IMR-90 (cell line): ENCODE data around the gene R3HDM4. TPM values are rescaled to one million over a fixed set of nuclear protein-coding genes. Genes with fewer than 3 reads are reported as not detected.

Source experiments
- ATAC-seq: fragments of 200-7000 bp; cut with Tn5 transposase; 2 replicates; pipeline ENCODE4 v1.9.1; 2020; ENCODE audit warnings: low read depth, mild to moderate bottlenecking, moderate library complexity
- BruUV-seq: library from RNA; stranded (reverse); fragments of 400-500 nt; replicated peaks from 2 replicates; lab custom pipeline; 2021; lab: Mats Ljungman, UMichigan
- CTCF ChIA-PET: fragments of 300-600 bp; formaldehyde crosslinking; extraction: SDS; loops from one replicate; lab custom pipeline; 2021; ENCODE audit warnings: antibody characterized with exemption; lab: Yijun Ruan, JAX
- POLR2A ChIA-PET: fragments of 300-600 bp; sonication (Branson Sonifier 250); formaldehyde crosslinking; loops from one replicate; lab custom pipeline; 2022; ENCODE audit warnings: antibody characterized with exemption; ENCODE audit not compliant: unreplicated experiment; lab: Charles Lee
- DNase-seq: peaks from one replicate; pipeline ENCODE4 v3.0.0; 2013
- H2AFZ ChIP-seq: replicated peaks from 2 replicates; pipeline ENCODE3; 2013; ENCODE audit warnings: low read length, mild to moderate bottlenecking; ENCODE audit not compliant: poor library complexity
- H2AK5ac ChIP-seq: 2 replicates; pipeline ENCODE4 v1.6.1; 2013; ENCODE audit warnings: low read depth, low read length, inconsistent platforms
- H2AK9ac ChIP-seq: replicated peaks from 2 replicates; pipeline ENCODE3; 2013; ENCODE audit warnings: mild to moderate bottlenecking, low read depth, low read length, moderate library complexity; ENCODE audit not compliant: poor library complexity
- H2BK120ac ChIP-seq: 2 replicates; pipeline ENCODE4 v1.6.1; 2013; ENCODE audit warnings: low read depth, low read length, inconsistent platforms
- H2BK15ac ChIP-seq: 3 replicates; pipeline ENCODE4 v1.6.1; 2013; ENCODE audit warnings: low read depth, low read length, inconsistent platforms
- H2BK20ac ChIP-seq: 2 replicates; pipeline ENCODE4 v1.6.1; 2013; ENCODE audit warnings: low read depth, mild to moderate bottlenecking, inconsistent platforms, low read length, moderate library complexity
- H2BK5ac ChIP-seq: 2 replicates; pipeline ENCODE4 v1.6.1; 2013; ENCODE audit warnings: mild to moderate bottlenecking, low read depth, low read length, inconsistent platforms; ENCODE audit not compliant: poor library complexity, severe bottlenecking
- H3K14ac ChIP-seq: replicated peaks from 2 replicates; pipeline ENCODE4 v1.6.1; 2013; ENCODE audit warnings: low read depth, low read length, inconsistent platforms
- H3K18ac ChIP-seq: 2 replicates; pipeline ENCODE4 v1.6.1; 2013; ENCODE audit warnings: low read depth, low read length, control low read depth
- H3K23ac ChIP-seq: 2 replicates; pipeline ENCODE4 v1.6.1; 2013; ENCODE audit warnings: low read depth, low read length, inconsistent platforms
- H3K27ac ChIP-seq: 2 replicates; pipeline ENCODE4 v1.5.1; 2013; ENCODE audit warnings: mild to moderate bottlenecking, control low read depth, low read length; ENCODE audit not compliant: insufficient read depth
- H3K27me3 ChIP-seq: 2 replicates; pipeline ENCODE4 v1.6.1; 2013; ENCODE audit warnings: low read length; ENCODE audit not compliant: control insufficient read depth, insufficient read depth
- H3K36me3 ChIP-seq: 2 replicates; pipeline ENCODE4 v1.6.1; 2013; ENCODE audit warnings: low read length, mixed read lengths; ENCODE audit not compliant: control insufficient read depth, insufficient read depth
- H3K4ac ChIP-seq: 2 replicates; pipeline ENCODE4 v1.6.1; 2013; ENCODE audit warnings: low read depth, low read length, inconsistent platforms
- H3K4me1 ChIP-seq: 2 replicates; pipeline ENCODE4 v1.6.1; 2013; ENCODE audit warnings: low read length, mixed read lengths; ENCODE audit not compliant: control insufficient read depth, insufficient read depth
- H3K4me2 ChIP-seq: 2 replicates; pipeline ENCODE4 v1.6.1; 2013; ENCODE audit warnings: low read depth, mild to moderate bottlenecking, control low read depth, low read length, moderate library complexity
- H3K4me3 ChIP-seq: 2 replicates; pipeline ENCODE4 v1.5.1; 2013; ENCODE audit warnings: low read depth, mild to moderate bottlenecking, control low read depth, low read length, moderate library complexity; ENCODE audit not compliant: insufficient read depth
- H3K56ac ChIP-seq: 2 replicates; pipeline ENCODE4 v1.6.1; 2013; ENCODE audit warnings: low read length, inconsistent platforms; ENCODE audit not compliant: insufficient read depth; ENCODE audit errors: extremely low read depth
- H3K79me1 ChIP-seq, 2 experiments: 2 replicates each; pipeline ENCODE4 v1.6.1; 2013; ENCODE audit warnings: low read length in 2 of 2, inconsistent platforms in 1 of 2, low read depth in 1 of 2
- H3K9ac ChIP-seq: 2 replicates; pipeline ENCODE4 v1.6.1; 2013; ENCODE audit warnings: low read depth, low read length, control low read depth
- H3K9me1 ChIP-seq: 2 replicates; pipeline ENCODE4 v1.6.1; 2013; ENCODE audit warnings: low read length, inconsistent platforms; ENCODE audit not compliant: insufficient read depth
- H3K9me3 ChIP-seq: 2 replicates; pipeline ENCODE4 v1.6.1; 2013; ENCODE audit warnings: low read length; ENCODE audit not compliant: control insufficient read depth, insufficient read depth
- H4K20me1 ChIP-seq: 2 replicates; pipeline ENCODE4 v1.6.1; 2013; ENCODE audit warnings: low read length, inconsistent platforms; ENCODE audit not compliant: insufficient read depth
- H4K5ac ChIP-seq: 2 replicates; pipeline ENCODE4 v1.6.1; 2013; ENCODE audit warnings: mild to moderate bottlenecking, low read depth, low read length, control low read depth
- H4K8ac ChIP-seq, 2 experiments: 2 replicates each; pipeline ENCODE4 v1.6.1; 2013; ENCODE audit warnings: low read depth in 2 of 2, low read length in 2 of 2, control low read depth in 1 of 2, inconsistent platforms in 1 of 2
- H4K91ac ChIP-seq: 2 replicates; pipeline ENCODE4 v1.6.1; 2013; ENCODE audit warnings: low read depth, low read length, inconsistent platforms; ENCODE audit not compliant: insufficient read depth
- BHLHE40 ChIP-seq: fragments of 150-350 bp; IDR thresholded peaks from 2 replicates; pipeline ENCODE4 v1.6.1; 2016; ENCODE audit warnings: mild to moderate bottlenecking, low read depth, low read length
- CEBPB ChIP-seq: IDR thresholded peaks from 2 replicates; pipeline ENCODE4 v1.6.1; 2012; ENCODE audit warnings: low read depth, low read length, improper control_type of control experiment
- CHD1 ChIP-seq: IDR thresholded peaks from 2 replicates; pipeline ENCODE4 v1.6.1; 2012; ENCODE audit warnings: low read depth, low read length, improper control_type of control experiment
- CTCF ChIP-seq: conservative IDR thresholded peaks from 2 replicates; pipeline ENCODE4 v1.5.1; 2012; ENCODE audit warnings: mild to moderate bottlenecking, low read depth, low read length, improper control_type of control experiment
- ELK1 ChIP-seq: fragments of 150-350 bp; IDR thresholded peaks from 2 replicates; pipeline ENCODE4 v1.6.1; 2016; ENCODE audit warnings: low read depth, mild to moderate bottlenecking, low read length, moderate library complexity, borderline replicate concordance
- FOS ChIP-seq: fragments of 150-350 bp; IDR thresholded peaks from 2 replicates; pipeline ENCODE4 v1.6.1; 2016; ENCODE audit warnings: low read depth, low read length
- MAFK ChIP-seq: IDR thresholded peaks from 2 replicates; pipeline ENCODE4 v1.6.1; 2012; ENCODE audit warnings: low read depth, low read length, improper control_type of control experiment
- MAZ ChIP-seq: IDR thresholded peaks from 2 replicates; pipeline ENCODE4 v1.6.1; 2012; ENCODE audit warnings: low read depth, mild to moderate bottlenecking, low read length, improper control_type of control experiment, moderate library complexity, borderline replicate concordance
- MXI1 ChIP-seq: IDR thresholded peaks from 2 replicates; pipeline ENCODE4 v1.6.1; 2012; ENCODE audit warnings: low read depth, mild to moderate bottlenecking, low read length, moderate library complexity, borderline replicate concordance
- NFE2L2 ChIP-seq: fragments of 150-350 bp; IDR thresholded peaks from 2 replicates; pipeline ENCODE4 v1.6.1; 2016; ENCODE audit warnings: low read depth, mild to moderate bottlenecking, low read length
- POLR2A ChIP-seq: IDR thresholded peaks from 2 replicates; pipeline ENCODE4 v1.6.1; 2012; ENCODE audit warnings: mild to moderate bottlenecking, low read depth, low read length
- RAD21 ChIP-seq: IDR thresholded peaks from 2 replicates; pipeline ENCODE4 v1.6.1; 2012; ENCODE audit warnings: low read length, improper control_type of control experiment
- RCOR1 ChIP-seq: IDR thresholded peaks from 2 replicates; pipeline ENCODE4 v1.6.1; 2012; ENCODE audit warnings: mild to moderate bottlenecking, low read length, improper control_type of control experiment; ENCODE audit not compliant: insufficient replicate concordance
- RFX5 ChIP-seq: IDR thresholded peaks from 2 replicates; pipeline ENCODE4 v1.8.0; 2012; ENCODE audit warnings: low read depth, mild to moderate bottlenecking, low read length, moderate library complexity
- SMC3 ChIP-seq: fragments of 150-350 bp; IDR thresholded peaks from 2 replicates; pipeline ENCODE4 v1.6.1; 2016; ENCODE audit warnings: low read depth, mild to moderate bottlenecking, antibody characterized with exemption, low read length, moderate library complexity
- USF2 ChIP-seq: fragments of 150-350 bp; IDR thresholded peaks from 2 replicates; pipeline ENCODE4 v1.6.1; 2017; ENCODE audit warnings: mild to moderate bottlenecking, antibody characterized with exemption, low read length, low read depth
- WGBS, 2 experiments: methylation state at CpG; one replicate each; pipeline versions ENCODE4 v1.1.5 to v1.1.7; 2013; ENCODE audit warnings: missing lambda C conversion rate in 2 of 2; ENCODE audit not compliant: insufficient read length in 1 of 2; ENCODE audit errors: extremely low coverage in 2 of 2; 5-methylcytosine and 5-hydroxymethylcytosine counted together
- dilution Hi-C: fragments of 300-500 bp; cut with HindIII; formaldehyde crosslinking; loops from one replicate; pipeline ENCODE4 v1.14.3; 2018; ENCODE audit warnings: low sequenced_read_pairs; ENCODE audit not compliant: unreplicated experiment
- in situ Hi-C: fragments of 300-500 bp; cut with MboI; formaldehyde crosslinking; loops from 3 replicates; pipeline ENCODE4 v1.14.3; 2019; ENCODE audit warnings: low sequenced_read_pairs, inconsistent platforms, mixed read lengths
- intact Hi-C: fragments of 100-400 bp; cut with micrococcal nuclease; formaldehyde crosslinking; loops from 2 replicates; pipeline ENCODE4 v1.10.0; 2022
- polyA plus RNA-seq, 3 experiments: library from polyadenylated mRNA; depleted of rRNA; stranded (reverse); fragments of >200 nt; gene quantifications; 2 replicates each; pipeline ENCODE4 v1.2.3, GENCODE V29; 2012; ENCODE audit warnings: low replicate concordance in 1 of 3
- total RNA-seq: library from RNA; depleted of rRNA; stranded (reverse); fragments of >200 nt; gene quantifications from 2 replicates; pipeline ENCODE4 v1.2.3, GENCODE V29; 2012

Gene R3HDM4
- total and polyA plus RNA-seq, 2 of the 4 experiments (the other 2 are of a cell fraction) = 9.0 to 51.5 TPM

GRCh38 chr19:898663-899062 lies 14.4 kb downstream of the R3HDM4 start:
- H4K20me1 ChIP-seq = peaks cover 36% of the 10 kb centered on the region
- in situ Hi-C loops (no loop called here), intact Hi-C loops (no loop called here), dilution Hi-C loops (no loop called here)
- H3K18ac ChIP-seq = no peak overlapping the region
- H2BK120ac ChIP-seq = no peak overlapping the region
- peaks cover 2% of the 10 kb centered on the region; the same call in 1 of the 2 replicates for H3K4me1 ChIP-seq
- CTCF ChIA-PET = interaction anchor here (0.5 kb wide), 1 partner anchor 128 kb away, joined by 4 read pairs; no protein-coding TSS in a partner anchor
- H3K9me1 ChIP-seq = peaks cover 6% of the 10 kb centered on the region
- H3K4ac ChIP-seq = no peak overlapping the region
- H2BK15ac ChIP-seq = no peak overlapping the region
- H3K27me3 ChIP-seq = no peaks in the 10 kb centered on the region
- no peaks in the 10 kb centered on the region for H3K9me3 ChIP-seq
- no peak overlapping the region for H2AFZ ChIP-seq
- no peak for DNase-seq
- H4K8ac ChIP-seq = no peak overlapping the region
- WGBS, 2 experiments = 62% methylated on average over 4 of the region's 20 CpGs; no CpG with 5 or more reads in 1 of the 2 experiments
- H3K36me3 ChIP-seq = peaks cover 25% of the 10 kb centered on the region; the same call in 1 of the 2 replicates
- H2AK5ac ChIP-seq = no peak overlapping the region
- TF ChIP-seq NFE2L2 (no peak), FOS (no peak), MAFK (no peak), RAD21 (no peak), RCOR1 (no peak), USF2 (no peak), MAZ (no peak), CHD1 (no peak), MXI1 (no peak), ELK1 (no peak), RFX5 (no peak), POLR2A (no peak), SMC3 (no peak), CEBPB (no peak), CTCF (no peak), BHLHE40 (no peak)
- H2BK5ac ChIP-seq = no peak overlapping the region
- H3K79me1 ChIP-seq = peaks cover 0 to 28% of the 10 kb centered on the region in 2 experiments; a peak in 3 of 4 replicates
- POLR2A ChIA-PET = no interaction called here
- no peak overlapping the region for H3K9ac ChIP-seq
- H4K5ac ChIP-seq = no peak overlapping the region
- no peak overlapping the region for H4K91ac ChIP-seq
- no peak overlapping the region for H3K14ac ChIP-seq
- ATAC-seq = no peak
- no peak overlapping the region for H2AK9ac ChIP-seq
- H3K56ac ChIP-seq = no peak overlapping the region
- no peak overlapping the region for H3K23ac ChIP-seq
- H2BK20ac ChIP-seq = no peak overlapping the region
- H3K4me3 ChIP-seq = no peak overlapping the region
- no peak overlapping the region for H3K4me2 ChIP-seq
- H3K27ac ChIP-seq = no peak overlapping the region
- BruUV-seq = no TSS peak
